DMS114 treated with DMSO at 0.1 percent for 48 hours (cell line): ENCODE data around the gene ZNF583.

Experiments
- DNase-seq: peaks from one replicate; lab custom pipeline; 2025; ENCODE audit not compliant: unreplicated experiment; lab: John Stamatoyannopoulos, UW

ZNF583 gene

DNA sequence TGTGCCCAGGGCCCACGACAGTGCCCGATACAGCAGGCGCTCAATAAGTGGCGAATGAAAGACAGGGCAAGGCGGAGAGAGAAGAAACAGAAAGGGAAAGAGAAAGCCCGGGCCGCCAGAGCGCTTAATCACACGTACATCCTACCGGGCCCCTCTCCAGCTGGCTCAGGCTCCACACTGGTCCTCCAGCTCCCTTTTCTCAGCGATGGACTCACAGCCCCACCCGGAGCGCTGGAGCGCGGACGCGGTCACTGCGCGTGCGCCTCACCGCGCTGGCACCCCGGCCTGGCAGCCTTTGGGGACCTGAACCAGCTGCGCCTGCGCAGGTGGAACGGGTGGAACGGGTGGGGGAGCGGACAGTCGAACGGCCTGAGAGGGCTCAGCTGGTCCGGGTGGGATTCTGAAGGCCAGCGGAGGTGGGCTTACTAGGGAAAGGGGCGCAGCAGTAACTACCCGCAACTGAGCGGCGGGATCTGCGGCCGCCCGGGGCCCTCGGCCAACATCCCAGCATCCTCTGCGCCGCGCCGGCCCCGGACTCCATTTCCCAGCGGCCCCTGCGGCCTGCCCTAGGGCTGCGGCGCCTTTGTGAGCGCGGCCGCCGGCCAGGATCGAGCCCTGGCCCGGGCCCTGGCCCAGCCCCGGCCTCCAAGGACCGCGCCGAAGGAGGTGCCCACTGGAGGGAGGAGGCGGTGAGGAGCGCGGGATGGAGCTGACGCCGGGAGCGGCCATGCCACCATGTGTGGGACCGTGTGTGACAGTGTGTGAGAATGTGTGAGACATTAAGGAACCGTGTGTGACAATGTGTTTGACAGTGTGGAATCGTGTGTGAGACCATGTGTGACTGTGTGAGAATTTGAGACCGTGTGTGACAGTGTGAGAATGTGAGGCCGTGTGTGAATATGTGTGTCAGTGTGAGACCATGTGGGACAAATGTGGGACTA, at the start of gene ZNF583:
Gene ZNF583 (plus strand): TSS at position 569 of the 941 bp plus-strand sequence. CDS start 2,783 bp downstream, outside the sequence.
- DNase-seq = peak; percentile 79

GRCh38 chr19:56355517-56355916, 48.6 kb upstream of the ZNF583 start:
- DNase-seq = no peak

DNA sequence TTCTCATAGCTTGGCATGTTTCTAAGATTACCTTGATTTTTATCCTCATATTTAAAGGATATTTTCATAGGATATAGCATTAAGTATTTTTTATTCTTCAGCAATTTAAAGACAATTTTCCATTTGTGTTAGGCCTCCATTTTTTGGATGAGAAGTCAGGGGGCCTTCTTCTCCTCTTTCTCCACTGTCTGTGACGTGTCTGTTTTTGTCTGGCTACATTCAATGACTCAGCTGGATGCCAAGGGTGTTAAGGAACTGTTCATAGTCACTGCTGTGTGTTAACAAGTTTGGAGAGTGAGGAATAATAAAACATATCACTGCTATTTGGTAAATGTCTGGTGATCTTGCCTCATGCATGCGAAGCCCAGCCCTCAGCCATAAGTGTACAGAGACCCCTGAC, 47.2 kb upstream of the ZNF583 start:
- no peak for DNase-seq

- no peak for DNase-seq
Measured at GRCh38 chr19:56360841-56361240, 43.3 kb upstream of the ZNF583 start.

GRCh38 chr19:56367829-56368711, 36.1 kb upstream of the ZNF583 start:
- DNase-seq = peak; percentile 93

DNA sequence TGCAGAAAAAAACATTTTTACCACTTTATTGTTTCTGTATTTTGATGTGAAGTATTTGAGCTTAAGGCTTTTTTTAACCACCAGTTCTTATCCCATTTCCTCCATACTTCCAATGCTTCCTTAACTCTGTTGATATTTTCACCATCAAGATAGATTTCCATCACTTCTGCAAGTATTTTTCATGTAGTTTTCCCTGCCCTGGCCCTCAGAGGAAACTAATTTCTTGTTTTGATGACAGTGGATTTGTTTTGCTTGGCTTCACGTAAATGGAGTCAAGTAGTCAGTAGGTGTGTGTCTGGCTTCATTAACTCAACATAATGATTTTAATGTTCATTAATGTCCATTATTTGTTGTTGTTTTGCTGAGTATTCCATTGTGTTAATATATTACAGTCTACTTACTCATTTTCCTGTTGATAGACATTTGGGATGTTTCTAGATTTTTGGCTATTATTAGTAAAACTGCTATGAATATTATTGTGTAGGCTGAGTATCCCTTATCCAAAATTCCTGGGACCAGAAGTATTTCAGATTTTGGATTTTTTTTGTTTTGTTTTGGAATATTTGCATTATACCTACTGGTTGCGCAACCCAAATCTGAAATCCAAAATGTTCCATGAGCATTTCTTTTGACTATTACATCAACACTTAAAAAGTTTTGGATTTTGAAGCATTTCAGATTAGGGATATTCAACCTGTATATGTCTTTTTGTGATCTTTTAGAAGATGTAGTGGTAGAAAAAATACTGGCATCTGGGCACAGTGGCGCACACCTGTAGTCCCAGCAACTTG, 34.1 kb upstream of the ZNF583 start:
- no peak for DNase-seq

GRCh38 chr19:56372281-56372680, 31.9 kb upstream of the ZNF583 start:
- DNase-seq = no peak

GRCh38 chr19:56377105-56377924, 26.8 kb upstream of the ZNF583 start:
- no peak for DNase-seq

DNA sequence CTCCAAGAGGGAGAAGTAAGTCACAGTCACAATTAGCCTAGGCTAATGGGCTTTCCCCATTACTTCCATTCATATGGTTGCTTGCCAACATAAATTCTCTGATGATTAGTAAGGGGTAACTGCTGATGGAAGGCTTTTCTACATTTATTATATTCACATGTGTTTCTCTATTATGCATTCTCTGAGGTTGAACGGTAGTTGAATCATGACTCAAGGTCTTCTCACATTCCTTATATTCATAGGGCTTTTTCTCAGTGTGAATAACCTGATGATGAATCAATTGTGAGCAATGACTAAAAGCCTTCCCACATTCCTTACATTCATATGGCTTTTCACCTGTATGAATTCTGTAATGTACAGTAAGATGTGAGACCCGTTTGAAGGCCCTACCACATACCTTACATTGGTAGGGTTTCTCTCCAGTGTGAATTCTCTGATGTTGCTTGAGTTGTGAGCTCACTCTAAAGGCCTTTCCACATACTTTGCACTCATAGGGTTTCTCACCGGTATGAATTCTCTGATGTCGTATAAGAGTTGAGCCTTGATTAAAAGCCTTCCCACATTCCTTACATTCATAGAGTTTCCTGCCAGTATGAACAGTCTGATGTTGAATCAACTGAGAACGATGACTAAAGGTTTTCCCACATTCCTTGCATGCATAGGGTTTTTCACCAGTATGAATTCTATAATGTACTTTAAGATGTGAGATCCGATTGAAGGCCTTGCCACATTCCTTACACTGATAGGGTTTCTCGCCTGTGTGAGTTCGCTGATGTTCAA, 20.1 kb upstream of the ZNF583 start:
- no peak for DNase-seq

GRCh38 chr19:56393119-56394012, 10.8 kb upstream of the ZNF583 start, which contains the start of gene ZNF582:
TSS of gene ZNF582 (minus strand) at chr19:56393534. CDS start at chr19:56391752, 1,782 bp downstream.
- peak; percentile 68 for DNase-seq

DNA sequence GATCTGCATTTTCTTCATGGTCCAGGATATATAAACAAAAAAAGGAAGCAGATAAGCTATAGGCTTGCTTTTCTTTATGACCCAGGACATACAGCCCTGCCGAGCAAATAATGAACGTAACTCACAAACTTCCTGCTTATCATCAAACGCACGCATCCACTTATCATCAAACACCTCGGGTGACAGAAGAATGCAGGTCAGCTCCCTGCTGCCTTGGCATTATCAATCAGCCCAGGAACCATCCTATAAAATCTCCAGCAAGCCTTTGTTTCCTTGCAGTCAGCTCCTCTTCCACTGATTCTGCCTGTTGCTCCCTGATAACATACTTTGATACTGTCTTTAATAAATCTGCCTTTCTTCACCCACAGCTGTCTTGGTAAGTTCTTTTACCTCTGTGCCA, 5.3 kb upstream of the ZNF583 start:
- no peak for DNase-seq

DNA sequence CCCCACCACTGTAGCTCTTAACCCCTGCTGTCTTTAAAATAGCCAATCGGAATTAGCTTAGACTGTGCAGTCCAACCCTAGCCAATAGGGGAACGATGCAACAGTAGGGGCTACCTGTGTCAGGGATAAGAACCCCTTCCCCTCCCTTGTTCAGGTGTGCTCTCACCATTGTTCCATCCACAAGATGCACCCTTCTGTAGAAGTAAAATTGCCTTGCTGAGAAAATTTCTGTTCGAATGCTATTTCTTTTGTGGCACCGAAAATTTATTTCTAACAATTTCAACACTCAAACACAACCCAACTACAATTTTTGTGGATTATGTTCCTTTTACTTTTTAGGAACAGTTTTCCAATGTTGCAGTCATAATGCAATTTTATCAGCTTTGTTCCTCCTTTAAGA, 3.6 kb upstream of the ZNF583 start:
- no peak for DNase-seq

GRCh38 chr19:56403261-56403660, 871 bp upstream of the ZNF583 start:
- no peak for DNase-seq

DNA sequence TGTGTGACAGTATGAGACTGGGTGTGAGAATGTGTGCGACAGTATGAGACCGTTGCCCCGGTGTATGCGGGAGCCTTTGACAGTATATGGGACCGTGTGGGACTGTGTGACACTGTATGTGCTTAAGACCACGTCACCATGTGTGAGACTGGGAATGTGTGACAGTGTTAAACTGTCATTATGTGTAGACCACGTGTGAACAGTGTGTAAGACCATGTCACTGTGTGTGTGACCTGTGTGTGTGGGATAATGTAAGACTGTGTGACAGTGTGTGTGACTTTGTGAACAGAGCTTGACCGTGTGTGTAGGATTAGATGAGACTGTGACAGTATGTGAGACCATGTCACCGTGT, 549 bp downstream of the ZNF583 start:
- no peak for DNase-seq

- DNase-seq = no peak
Measured at GRCh38 chr19:56405062-56405461, 930 bp downstream of the ZNF583 start.

DNA sequence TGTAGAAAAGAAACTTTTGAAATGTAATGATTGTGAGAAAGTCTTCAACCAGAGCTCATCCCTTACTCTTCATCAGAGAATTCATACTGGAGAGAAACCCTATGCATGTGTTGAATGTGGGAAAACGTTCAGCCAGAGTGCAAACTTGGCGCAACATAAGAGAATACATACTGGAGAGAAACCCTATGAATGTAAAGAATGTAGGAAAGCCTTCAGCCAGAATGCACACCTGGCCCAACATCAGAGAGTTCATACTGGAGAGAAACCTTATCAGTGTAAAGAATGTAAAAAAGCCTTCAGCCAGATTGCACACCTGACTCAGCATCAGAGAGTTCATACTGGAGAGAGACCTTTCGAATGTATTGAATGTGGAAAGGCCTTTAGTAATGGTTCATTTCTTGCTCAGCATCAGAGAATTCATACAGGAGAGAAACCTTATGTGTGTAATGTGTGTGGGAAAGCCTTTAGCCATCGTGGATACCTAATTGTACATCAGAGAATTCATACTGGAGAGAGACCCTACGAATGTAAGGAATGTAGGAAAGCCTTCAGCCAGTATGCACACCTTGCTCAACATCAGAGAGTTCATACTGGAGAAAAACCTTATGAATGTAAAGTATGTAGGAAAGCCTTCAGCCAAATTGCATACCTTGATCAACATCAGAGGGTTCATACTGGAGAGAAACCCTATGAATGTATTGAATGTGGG, 19.3 kb downstream of the ZNF583 start:
- DNase-seq = no peak

DNA sequence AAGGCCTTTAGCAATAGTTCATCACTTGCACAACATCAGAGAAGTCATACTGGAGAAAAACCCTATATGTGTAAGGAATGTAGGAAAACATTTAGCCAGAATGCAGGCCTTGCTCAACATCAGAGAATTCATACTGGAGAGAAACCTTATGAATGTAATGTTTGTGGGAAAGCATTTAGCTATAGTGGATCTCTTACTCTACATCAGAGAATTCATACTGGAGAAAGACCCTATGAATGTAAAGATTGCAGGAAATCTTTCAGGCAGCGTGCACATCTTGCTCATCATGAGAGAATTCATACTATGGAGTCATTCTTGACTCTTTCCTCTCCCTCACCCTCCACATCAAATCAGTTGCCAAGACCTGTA, 19.8 kb downstream of the ZNF583 start:
- no peak for DNase-seq
